SH-SY5Y (cell line): ENCODE measurements around the gene TFEB.

Experiments
- GATA2 ChIP-seq: IDR thresholded peaks from 2 replicates; pipeline ENCODE4 v1.6.1; 2011; ENCODE audit warnings: mild to moderate bottlenecking, low read depth, low read length
- GATA3 ChIP-seq: IDR thresholded peaks from 2 replicates; pipeline ENCODE4 v1.6.1; 2011; ENCODE audit warnings: low read depth, mild to moderate bottlenecking, low read length, moderate library complexity

DNA sequence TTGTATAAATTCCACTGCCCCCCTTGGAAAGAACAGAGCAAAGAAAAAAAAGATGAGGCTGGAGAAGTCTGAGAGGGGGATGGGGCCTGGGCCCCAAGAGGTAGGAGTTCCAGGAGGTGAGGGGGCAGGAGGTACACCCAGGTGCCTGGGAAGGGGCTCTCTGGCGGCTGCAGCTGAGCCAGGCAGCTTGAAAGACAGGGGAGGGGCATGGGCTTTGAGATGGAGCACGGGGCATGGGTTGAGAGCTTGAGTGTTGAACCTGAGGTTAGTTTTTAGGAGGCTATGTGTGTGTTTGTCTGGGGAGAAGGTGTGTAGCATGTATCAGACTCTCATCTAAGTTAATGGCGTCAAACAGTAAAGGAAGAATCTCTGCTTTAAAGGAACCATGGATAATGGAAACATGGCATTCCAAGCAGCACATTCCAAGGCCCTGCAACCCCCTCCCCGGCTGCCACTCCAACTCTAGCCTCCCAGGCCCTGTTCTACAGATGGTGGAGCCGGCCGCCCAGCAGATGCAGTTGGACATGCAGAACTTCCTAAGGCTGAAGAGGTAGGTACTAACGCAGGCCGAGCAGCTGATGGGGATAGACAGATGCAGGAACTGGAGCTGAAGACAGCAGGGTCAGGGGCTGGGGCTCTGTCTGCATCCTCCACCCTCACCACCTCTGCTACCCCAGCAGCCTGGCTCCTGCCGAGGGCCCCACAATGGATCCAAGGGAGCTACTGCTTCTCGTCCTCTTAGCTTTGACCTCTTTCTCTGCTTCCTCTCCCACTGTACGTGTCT lies 55.0 kb downstream of the TFEB start:
- TF ChIP-seq GATA2 (no peak), GATA3 (no peak)
